Dedifferentiated amniotic fluid mesenchymal stem cell (primary cell): ENCODE data around the gene MTHFD2.
"Not testable (repeated sequence)": the region's sequence is repeated elsewhere in the genome, so short reads cannot be mapped to it uniquely, and the experiment has no call there.

Experiments
- DNase-seq: peaks from one replicate; pipeline ENCODE4 v3.0.0-alpha.2; 2016; ENCODE audit errors: extremely low spot score

Gene MTHFD2

DNA sequence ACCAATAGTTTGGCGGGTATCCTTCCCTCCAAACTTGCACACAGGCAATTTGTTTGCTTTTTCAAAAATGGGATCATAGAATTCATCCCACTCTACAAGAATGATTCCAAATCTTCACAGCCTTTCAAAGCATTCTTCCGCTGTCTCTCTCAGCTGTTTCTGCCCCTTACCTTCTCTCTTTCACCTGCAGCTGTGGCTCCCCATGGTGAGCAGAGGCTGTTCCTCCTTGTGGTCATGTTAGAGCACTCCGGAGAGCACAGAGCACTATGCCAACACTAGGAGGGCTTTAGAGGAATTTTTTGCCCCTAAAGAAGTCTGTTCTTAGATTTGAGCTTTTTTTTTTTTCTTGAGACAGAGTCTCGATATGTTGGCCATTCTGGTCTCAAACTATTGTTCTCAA lies 30.4 kb downstream of the MTHFD2 start:
- no peak for DNase-seq

DNA sequence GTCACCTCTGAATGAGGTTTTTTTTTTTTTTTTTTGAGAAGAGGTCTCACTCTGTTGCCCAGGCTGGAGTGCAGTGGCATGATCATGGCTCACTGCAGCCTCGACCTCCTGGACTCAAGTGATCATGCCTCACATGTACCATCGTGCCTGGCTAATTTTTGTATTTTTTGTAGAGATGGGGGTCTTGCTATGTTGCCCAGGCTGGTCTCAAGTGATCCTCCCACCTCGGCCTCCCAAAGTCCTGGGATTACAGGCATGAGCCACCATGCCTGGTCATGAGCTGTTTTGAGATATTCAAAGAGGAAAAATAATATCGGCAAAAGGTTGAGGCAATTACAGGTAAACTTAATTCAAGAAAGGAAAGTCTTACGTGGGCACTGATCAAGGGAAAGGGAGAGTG lies 31.4 kb downstream of the MTHFD2 start:
- not testable (repeated sequence) for DNase-seq

DNA sequence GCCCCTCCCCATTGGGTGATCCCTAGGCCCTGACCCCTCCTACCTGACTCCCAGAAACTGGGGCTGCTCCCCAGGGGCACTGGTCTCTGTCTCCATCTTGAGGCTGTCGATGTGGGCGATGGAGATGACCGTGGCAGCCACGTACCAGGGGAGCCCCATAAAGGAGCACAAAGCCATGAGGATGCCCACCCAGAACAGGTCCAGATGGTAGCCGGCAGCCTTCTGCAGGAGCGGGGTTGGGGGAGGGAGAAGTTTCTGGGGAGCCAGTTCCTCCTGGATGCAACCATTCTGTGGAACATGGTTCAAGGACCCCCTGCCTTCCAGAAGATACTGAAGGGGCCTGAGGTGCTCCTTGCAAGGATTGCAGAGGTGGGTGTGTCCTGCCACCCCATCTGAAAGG lies 34.0 kb downstream of the MTHFD2 start:
- DNase-seq: no peak

DNA sequence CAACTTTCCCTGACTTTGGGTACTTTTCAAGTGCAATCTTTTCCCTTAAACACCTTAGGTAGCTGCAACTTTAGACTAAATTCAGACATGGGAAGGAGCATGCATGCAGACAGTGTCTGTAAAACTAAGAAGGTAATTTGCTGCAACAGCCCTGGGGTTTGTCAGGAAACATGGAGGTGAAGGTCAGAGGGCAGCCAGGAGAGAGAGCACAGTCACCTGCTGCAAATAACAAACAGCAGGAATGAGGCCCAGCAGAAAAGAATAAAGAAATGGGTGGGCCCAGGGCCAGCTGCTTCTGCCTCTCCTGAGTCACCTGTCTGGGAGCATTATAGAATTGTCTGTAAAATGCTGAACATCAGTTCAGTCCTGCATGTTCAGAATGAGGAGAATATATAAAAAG lies 35.2 kb downstream of the MTHFD2 start:
- DNase-seq: no peak

DNA sequence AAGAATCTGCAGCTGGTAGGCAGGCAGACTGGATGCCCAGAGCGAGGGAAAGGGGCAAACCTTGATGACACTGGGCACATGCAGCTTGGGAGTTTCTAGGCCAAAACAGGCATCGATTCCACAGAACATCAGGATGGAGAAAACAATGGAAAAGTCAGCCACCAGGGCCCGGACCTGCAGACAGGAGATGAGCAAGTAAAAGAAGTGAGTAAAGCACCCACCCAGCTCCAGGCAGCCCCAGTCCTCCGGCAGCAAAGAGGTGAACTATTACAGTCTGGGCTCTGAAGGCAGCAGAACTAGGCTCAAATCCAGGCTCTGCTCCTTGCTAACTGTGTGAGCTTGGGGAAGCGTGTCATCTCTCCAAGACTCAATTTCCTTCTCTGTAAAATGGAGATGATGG lies 36.6 kb downstream of the MTHFD2 start:
- no peak for DNase-seq

DNA sequence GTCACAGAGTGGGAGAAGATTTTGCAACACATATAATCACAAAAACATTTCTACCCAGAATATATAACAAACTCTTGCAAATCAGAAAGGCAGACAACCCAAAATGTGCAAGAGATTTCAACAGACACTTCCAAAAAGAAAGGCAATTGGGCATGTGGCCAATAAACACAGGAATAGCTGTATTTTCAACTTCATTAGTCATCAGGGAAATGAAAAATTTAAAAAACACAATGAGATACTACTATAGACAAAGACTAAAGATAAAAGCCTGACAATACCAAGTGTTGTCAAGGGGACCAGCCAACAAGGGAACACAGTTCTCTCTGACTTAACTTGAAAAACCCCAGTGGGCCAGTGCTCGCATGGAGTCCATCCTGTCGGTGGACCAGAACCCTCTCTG lies 40.5 kb downstream of the MTHFD2 start:
- no peak for DNase-seq

DNA sequence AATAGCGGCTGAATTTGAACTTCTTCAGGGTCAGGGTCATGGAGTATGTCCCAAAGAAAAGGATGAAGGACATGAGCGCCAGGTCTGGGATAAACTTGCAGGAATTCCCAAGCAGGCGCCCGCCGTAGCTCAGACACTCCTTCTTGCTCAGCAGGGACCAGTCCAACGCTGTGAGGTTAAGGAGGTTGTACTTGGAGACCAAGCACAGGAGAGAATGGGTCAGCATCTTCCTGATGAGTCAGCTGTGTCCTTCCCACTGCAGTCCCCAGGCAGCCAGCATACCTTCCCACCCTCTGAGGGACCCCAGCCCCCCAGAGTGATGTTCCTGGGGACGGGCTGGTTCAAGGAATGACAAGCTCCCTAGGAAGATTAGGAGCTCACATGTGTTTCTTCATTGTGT lies 40.9 kb downstream of the MTHFD2 start:
- no peak for DNase-seq

DNA sequence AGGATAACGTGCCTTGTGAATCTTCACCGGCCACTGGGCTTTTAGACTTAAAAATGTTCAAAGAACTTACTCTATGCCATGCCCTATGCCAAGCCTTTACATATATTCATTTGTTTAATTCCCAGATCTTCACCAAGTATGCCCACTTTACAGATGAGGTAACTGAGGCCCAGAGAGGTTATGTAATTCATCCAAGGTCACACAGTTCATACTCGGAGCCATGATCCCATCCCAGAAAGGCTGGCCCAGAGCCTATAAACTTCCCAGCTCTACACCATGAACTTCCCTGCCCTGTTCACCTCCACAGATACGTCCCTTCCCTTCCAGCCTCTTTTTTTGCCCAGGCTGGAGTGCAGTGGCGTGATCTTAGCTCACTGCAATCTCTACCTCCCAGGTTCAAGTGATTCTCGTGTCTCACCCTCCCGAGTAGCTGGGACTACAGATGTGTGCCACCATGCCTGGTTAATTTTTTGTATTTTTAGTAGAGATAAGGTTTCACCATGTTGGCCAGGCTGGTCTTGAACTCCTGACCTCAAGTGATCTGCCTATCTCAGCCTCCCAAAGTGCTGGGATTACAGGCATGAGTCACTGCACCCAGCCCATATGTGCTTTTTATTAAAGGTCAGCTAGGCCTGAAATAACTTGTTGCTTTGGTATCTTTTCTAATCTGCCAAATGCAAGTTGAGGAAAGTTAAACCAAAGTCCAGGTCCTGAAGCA lies 44.1 kb downstream of the MTHFD2 start:
- DNase-seq: no peak

DNA sequence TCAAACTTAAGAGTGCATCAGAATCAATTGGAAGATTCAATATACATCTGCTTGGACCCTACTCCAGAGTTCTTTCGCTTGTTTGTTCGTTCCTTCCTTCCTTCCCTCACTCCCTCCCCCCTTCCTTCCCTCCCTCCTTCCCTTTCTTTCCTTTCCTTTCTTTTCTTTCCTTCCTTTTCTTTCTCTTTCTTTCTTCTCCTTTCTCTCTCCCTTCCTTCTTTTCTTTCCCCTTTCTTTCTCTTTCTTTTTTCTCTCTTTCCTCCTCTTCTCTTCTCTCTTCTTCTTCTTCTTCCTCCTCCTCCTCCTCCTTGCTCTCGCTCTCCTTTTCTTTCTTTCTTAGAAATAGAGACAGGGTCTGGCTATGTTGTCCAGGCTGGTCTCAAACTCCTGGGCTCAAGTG lies 45.9 kb downstream of the MTHFD2 start:
- DNase-seq: no peak

DNA sequence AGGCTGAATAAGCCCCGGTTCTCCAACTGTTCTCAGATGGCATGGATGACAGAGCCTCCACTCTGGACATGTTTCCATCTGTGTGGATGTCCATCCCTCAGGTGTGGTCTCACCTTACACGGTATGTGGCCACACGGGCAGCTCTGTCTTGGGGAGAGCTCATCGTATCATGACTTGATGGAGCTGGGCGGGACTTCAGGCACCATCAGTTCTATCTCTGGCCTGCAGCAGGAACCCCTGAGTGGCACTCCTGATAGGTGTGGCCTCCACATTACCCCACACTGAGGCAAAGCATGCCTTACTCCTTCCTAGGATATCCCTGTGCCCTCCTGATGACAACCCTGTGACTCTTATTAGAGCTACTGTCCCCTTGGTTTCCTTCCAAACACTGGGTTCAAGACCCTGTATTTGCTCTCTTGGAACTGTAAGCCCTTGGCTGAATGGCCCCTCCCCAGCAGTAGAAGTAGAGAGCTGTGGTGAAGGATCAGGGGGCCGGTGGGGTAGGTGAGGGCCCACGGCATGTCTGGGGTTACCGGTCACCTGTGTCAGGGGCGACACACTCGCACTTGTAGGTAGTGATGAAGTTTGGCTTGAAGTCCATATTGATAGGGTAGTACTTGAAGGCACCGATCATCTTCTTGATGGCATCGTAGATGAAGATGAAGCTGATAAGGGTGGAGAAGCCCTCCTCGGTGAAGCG lies 48.2 kb downstream of the MTHFD2 start:
- DNase-seq: no peak

DNA sequence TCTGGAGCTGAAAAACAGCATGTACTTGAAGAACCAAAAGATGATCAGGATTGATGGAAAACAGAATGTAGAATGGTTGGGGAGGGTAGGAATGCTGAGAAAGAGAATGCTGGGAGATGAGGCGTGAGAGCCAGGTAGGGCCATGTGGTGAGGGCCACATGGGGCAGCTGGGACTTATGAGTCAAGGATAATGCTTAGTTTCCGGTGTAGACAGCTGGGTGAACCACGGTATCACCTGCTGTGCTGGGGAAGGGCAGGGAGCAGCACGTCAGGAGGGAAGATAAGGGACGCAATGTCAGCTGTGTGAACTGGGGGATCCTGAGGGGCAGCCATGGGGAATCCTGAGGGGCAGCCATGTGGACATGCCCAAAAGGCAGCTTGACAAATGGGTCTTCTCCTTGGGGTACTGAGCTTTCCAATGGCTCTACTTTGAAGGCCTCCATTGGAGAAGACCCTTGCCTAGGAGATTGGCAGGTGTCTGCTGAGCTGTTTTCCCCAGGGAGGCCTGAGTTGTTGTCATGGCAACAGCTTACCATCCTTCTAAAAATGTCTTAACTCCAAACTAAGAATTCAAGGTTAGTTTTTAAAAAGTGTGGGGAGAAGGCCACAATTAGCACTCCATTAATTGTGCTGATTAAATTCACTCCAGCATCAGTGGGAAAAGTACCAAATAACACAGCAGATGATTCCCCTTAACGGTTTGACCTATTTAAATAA lies 51.1 kb downstream of the MTHFD2 start:
- DNase-seq: no peak

DNA sequence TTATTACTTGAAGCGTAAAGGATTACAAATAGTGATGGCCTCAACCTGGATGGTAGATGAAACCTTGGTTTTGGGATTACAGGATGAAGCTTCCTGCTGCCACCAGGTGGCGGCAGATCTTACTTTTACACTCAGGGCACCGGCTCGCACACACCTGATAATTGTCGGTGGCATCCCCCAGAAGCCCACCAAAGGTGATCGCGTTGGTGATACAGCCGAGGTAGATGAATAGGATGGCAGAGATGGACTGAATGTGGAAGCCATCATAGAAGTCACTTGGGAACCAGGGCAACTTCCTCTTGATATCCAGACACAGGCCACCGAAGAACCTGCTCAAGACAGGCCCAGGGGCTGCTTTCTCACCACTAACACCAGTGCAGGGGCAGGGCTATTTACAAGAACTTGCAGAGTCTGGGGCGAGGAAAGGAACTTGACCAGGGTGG lies 51.8 kb downstream of the MTHFD2 start:
- no peak for DNase-seq

DNA sequence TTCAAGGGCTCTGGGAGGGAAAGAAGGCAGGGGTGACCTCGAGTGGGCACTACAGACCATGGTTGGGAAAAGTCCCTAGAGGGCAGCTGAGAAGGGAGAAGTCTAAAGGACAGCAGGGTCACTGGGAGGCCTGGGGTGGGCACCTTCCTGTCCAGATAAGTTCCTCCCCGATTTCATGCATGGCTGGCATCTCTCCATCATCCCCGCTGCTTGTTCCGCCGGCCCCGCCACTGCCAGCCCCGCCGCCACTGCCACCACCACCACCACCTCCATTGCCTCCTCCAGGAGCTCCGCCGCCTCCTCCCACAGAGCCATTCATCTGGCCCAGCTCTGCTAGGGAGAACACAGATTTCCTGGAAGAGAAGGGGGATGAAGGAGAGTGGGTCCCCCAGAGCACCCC lies 53.6 kb downstream of the MTHFD2 start:
- no peak for DNase-seq

DNA sequence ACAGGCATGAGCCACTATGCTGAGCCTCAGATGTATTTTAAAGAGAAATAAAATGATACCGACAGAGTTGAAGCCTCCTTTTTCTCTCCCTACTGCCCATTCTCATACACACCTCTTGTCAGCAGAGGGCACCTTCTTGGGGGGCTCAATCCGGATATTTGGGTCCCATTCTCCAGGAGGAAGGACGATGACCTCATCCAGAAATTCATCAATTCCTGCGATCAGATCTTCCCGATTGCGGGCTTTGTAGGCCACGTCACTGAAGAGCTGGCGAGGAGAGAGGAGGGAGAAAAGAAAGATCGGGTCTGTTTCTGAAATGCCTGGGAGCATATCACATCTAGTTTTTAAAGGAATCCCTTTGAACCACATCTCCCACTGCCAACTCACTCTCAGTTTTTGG lies 54.4 kb downstream of the MTHFD2 start:
- DNase-seq: no peak

DNA sequence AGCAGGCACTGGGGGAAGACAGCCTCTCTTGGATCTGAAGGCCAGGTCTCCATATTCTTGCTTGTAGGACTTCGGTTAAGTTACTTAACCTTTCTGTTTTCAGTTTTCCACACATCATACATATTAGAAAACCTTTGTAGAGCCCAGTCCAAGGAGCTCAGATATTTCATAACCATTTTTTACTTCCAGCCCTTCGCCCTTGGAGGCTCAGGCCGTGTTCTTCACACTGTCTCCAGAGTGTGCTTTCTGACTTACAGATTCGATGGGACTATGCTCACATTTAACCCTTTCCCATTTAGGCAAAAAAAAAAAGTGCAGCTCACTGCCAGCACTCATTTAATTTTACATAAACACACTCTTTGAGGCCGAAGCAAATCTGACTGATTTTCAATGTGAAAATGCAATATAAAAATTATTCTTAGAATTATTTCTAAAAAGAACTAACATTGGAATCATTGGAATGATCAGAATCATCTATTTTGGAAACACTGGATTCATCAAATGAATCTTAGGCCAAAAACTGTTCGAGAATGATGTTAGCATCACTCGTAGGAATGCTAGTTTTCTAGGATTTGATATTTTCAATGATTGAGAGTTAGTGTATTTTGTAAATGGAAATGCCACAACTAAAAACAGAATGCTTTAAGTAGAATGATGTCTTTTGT lies 55.0 kb downstream of the MTHFD2 start:
- DNase-seq: no peak

DNA sequence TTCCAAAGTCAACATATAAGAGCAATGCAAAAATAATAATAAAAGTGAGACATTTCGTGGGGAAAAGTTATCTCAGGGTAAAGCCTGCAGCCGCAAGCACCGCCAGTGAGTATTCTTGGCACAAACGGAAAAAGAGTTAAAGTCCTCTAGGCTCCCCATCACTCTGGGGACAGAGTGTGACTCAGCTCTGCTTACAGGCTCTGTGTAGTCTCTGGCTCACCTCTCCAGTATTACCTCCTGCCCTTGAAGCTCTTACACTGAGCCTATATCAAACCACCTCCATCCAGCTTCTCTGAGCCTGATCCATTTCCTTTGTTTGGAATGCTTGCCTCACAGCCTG lies 55.5 kb downstream of the MTHFD2 start:
- DNase-seq: no peak

DNA sequence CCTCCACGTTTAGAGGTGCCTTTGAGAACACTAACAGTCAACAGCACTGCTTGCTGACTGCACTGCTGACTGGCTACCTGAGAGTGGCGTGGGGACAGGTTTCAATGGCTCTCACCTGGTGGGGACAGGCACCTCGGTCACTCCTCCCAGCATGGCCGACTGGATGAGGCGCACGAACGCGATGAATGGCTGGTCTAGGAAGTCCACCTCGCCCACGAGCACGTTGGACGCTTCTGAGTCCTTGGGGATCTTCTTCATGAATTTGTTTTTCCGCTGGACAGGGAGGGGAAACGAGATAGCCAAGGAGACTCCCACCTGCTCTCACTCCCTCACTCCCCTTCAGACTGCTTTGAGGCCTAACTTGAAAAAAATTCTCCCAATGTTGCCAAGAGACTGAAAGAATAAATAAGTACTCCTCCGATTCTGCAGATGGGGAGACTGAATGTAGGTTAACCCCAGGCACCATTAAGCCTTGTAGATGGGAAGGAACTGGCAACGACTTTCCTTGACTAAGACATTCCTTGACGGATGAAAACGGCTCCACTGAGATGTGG lies 57.3 kb downstream of the MTHFD2 start:
- no peak for DNase-seq

DNA sequence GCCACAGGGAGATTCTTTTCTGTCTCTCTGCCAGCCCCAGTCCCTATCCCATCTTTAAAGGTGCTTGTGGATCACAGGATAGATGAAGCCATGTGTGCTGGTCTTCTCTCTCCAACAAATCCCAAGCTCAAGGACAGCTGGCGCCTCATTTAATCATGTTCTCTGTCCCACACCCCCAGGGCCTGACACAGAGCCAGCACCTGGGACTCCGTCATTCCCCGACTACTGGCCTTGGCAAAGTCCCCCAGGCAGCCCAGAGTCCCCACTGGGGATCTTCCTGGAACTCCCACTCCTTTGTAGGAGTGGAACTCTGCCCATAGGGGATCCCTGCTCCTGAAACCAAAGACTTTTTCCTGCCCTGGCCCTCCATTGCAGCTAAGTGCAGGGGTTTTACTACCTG lies 60.8 kb downstream of the MTHFD2 start:
- no peak for DNase-seq

DNA sequence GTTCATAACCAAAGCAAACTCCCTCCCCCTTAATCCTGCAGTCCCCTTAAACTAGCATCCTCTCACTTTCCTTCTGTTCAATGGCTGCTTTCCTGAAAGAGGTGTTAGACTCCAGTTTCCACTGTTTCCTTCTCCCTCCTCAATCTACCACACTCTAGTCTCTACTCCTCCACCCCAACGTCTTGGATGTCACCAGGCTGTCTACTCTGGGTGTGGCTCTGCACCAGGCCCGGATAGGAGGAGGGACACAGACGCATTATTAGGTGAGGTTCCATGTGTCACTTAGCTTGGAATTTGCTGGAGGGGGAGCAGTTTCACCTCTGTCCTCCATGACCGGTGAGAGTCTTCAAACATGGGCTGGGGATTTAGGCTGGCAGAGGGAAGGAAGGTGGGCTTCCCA lies 61.3 kb downstream of the MTHFD2 start:
- DNase-seq: no peak

DNA sequence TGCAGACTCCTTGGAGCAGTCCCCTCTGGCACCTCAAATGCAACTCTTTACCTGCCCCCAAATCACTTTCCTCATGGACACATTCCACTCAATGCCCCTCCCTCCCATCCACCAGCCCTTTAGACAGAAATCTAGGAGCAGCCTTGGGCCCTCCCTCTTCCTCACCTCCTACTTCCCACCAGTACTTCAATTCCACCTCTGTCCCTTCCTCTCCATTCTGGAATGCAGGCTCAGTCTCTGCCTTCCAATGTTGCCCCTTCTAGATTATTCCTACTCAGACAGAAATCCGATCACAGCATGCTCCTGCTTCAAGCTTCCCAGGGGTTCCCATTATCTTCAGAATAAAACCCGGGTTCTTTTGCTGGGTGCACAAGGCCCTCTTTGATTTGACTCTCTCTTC lies 62.1 kb downstream of the MTHFD2 start:
- DNase-seq: no peak

DNA sequence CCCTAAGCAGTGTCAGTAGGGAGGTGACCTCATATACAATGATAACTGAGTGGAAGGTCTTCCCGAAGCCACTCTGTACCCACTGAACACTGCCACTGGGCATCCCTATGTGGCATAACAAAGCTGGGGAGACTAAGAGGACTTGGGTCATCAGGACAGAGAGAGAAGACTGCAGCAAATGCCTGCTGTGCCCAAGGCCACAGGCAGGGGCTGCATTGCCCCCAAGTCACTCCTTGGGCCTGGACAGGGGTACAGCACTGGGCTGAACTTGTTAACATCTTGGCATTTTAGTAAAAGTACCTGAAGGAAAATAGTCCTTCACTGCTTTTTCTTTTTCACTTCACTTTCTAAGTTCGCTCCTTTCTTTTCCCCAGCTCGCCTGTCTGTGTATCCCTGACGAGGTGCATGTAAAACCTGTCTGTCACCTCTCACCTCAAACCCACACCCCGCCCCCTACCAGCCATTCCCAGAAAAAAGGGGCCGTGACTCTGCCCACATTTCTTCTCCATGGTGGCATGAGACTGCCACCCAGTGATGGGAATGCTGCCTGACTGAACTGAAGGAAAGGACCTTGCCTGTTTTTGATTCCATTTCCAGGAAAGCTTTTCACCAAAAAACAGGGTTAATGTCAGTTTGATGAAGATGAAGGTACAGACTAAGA lies 62.9 kb downstream of the MTHFD2 start:
- DNase-seq: peak; percentile 27

DNA sequence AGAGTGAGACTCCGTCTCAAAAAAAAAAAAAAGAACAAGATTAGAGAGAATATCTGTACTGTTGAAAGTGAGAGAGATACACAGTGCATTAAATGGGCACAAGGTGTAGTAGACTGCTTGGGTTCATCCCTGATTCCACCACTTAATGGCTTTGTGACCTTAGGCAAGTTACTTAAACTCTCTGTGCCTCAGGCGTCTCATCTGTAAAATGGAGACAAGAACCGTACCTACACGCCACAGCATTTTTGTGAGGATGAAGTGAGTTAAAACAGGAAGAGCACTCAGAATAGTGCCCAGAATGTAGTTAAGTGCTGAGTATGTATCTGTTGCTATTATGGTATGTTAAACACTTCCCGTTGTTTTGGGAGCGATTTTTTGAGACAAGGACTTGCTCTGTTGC lies 64.3 kb downstream of the MTHFD2 start:
- no peak for DNase-seq
